HG03139 (cell line): ENCODE results near the gene DRICH1.
"Not testable (repeated sequence)": the region's sequence is repeated elsewhere in the genome, so short reads cannot be mapped to it uniquely, and the experiment has no call there.

Source experiments
- ATAC-seq: cut with Tn5 transposase; IDR thresholded peaks from one replicate; pipeline ENCODE4 v1.9.1; 2021; ENCODE audit not compliant: unreplicated experiment

DRICH1 gene

GRCh38 chr22:23651676-23652075 lies 19.6 kb upstream of the DRICH1 start:
- no peak for ATAC-seq

GRCh38 chr22:23649071-23649501 lies 17.0 kb upstream of the DRICH1 start:
- ATAC-seq: no peak

DNA sequence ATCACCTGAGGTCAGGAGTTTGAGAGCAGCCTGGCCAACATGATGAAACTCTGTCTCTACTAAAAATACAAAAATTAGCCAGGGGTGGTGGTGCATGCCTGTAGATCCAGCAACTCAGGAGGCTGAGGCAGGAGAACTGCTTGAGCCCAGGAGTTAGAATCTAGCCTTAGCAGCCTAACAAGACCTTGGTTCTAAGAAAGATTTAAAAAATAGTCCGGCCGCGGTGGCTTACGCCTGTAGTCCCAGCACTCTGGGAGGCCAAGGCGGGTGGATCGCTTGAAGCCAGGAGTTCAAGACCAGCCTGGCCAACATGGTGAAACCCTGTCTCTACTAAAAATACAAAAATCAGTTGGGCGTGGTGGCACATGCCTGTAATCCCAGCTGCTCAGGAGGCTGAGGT lies 14.4 kb upstream of the DRICH1 start:
- not testable (repeated sequence) for ATAC-seq

GRCh38 chr22:23640206-23640605 lies 8.1 kb upstream of the DRICH1 start:
- ATAC-seq: not testable (repeated sequence)

GRCh38 chr22:23639661-23640060 lies 7.5 kb upstream of the DRICH1 start:
- no peak for ATAC-seq

DNA sequence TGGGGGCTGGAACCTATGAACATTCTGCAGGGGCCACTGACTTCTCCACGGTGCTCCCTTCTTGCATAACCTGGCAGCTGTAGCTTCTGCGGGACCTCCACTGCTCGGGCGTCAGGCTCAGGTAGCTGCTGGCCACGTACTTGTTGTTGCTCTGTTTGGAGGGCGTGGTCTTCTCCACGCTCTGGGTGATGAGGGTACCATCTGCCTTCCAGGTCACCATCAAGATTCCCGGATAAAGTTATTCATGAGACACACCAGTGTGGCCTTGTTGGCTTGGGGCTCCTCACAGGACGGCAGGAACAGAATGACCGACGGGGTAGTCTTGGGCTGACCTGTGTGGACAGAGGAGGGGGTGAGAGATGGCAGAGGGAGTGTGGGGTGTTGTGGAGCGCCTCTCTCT lies 6.5 kb upstream of the DRICH1 start:
- no peak for ATAC-seq

DNA sequence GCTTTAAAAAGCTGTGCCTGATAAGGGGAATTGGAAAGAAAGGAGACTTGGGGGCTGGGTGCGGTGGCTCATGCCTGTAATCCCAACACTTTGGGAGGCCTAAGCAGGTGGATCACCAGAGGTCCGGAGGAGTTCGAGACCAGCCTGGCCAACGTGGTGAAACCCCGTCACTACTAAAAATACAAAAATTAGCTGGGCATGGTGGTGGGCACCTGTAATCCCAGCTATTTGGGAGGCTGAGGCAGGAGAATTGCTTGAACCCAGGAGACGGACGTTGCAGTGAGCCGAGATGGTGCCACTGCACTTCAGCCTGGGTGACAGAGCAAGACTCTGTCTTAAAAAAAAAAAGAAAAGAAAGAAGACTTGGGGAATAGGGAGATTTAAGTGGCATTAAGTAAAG lies 3.2 kb upstream of the DRICH1 start:
- ATAC-seq: not testable (repeated sequence)

- not testable (repeated sequence) for ATAC-seq
Measured at GRCh38 chr22:23628056-23628743, 3.9 kb downstream of the DRICH1 start.

GRCh38 chr22:23627401-23628055 lies 4.6 kb downstream of the DRICH1 start:
- ATAC-seq: not testable (repeated sequence)

DNA sequence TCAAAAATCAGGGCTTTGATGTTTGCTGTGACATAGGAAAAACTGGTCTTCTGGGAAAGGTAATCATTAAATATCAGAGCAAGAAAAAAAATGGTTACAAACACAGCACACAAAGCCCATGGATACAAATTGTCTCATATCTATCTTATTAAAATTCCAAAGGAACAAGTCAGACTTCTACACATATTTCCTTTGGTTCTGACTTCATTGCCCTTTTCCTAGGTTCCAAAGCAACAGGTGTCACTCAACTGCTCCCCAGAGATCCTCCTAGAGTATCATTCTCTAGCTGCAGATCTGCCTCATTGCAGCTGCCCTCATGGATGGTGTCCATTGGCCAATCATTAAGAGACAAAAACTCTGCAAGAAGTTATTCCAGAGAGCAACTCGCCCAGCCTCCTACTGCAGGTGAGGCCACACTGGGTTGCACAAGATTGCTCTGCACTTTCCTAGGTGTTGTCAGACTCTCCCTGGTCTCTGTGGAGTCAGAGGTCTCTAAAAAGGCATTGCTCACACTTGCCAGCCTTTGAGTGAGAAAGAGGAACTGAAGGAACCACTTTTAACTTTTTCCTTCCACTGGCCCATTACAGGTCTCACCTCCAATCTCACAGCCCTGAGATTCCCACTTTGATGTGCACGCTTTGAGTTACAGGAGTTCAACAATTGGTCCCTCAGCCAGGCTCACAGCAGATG lies 5.7 kb downstream of the DRICH1 start:
- no peak for ATAC-seq

GRCh38 chr22:23622634-23623033 lies 9.5 kb downstream of the DRICH1 start:
- no peak for ATAC-seq

DNA sequence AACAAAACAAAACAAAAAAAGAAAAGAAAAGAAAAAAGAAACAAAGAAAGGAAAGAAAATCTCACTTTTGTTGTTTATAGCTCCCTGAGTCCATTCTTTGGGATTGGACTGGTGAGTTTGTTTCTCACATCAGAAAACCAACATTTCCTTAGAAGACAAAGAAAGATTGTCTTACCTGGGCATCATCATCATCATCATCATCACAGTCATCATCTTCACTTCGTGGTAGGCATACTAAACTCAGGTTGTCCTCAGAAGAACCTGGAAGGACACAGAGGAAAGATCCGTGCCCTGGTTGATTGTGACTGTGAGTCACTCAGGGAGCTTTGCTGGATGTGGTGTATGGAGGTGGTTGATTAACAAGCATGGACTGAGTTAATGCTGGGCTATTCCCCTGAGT lies 10.2 kb downstream of the DRICH1 start:
- not testable (repeated sequence) for ATAC-seq

- no peak for ATAC-seq
Measured at GRCh38 chr22:23621082-23621780, 10.9 kb downstream of the DRICH1 start.

- ATAC-seq: no peak
Measured at GRCh38 chr22:23613193-23613972, 18.7 kb downstream of the DRICH1 start.

DNA sequence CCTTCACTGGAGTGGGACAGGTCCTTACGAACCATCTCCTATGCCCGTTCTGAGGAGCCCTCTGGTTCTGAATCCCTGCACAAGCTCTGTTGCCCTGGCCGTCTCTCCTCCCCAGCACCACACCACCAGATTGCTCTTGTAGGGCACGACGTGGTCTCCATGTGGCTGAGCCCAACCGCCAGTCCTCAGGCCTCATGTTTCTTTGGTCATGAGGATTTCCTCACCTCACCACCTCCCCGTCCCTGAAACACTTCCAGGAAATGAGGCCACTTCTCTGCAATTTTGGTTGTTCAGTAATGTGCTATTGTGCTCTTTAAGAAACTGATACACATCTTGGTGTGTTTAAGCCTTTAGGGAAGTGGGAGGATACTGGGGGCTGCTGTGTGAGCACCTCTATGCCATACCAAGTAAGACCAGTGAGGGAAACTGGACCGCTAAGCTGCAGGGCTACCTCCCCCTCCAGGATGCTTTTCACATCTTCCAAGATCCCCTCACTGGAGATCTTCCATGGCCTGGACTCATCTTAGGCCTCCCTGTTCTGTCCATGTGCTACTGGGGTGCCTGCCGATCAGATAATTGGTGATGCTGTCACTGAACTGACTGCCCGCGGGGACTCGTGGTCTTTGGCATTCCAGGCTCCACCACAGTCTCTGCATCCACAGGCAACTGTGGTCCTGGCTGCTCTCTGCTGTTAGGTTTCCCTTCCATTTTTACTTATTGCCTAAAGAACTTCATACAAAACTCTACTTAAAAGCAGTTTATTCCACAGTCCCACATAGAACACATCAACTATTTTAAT lies 21.9 kb downstream of the DRICH1 start:
- ATAC-seq: no peak

DNA sequence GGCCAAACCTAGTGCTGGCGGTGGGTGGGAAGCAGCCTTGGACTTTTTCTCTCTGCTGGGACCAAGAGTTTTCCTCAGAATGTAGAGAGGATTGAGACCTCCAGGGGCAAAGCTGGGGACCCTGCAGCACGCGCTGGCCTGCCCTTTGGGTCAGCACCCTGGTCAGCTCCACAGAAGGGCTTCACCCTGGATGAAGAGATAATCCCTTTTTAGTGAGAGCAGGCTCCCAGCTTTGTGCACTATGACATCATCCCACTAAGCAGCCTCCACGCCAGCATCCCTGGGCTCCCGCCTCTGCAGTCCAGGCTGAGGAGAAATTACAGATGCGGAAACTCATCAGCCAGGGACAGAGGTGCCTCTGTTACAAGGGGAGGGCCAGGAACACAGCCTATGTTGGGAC lies 23.5 kb downstream of the DRICH1 start:
- ATAC-seq: no peak

- ATAC-seq: no peak
Measured at GRCh38 chr22:23606204-23607131, 25.7 kb downstream of the DRICH1 start.

DNA sequence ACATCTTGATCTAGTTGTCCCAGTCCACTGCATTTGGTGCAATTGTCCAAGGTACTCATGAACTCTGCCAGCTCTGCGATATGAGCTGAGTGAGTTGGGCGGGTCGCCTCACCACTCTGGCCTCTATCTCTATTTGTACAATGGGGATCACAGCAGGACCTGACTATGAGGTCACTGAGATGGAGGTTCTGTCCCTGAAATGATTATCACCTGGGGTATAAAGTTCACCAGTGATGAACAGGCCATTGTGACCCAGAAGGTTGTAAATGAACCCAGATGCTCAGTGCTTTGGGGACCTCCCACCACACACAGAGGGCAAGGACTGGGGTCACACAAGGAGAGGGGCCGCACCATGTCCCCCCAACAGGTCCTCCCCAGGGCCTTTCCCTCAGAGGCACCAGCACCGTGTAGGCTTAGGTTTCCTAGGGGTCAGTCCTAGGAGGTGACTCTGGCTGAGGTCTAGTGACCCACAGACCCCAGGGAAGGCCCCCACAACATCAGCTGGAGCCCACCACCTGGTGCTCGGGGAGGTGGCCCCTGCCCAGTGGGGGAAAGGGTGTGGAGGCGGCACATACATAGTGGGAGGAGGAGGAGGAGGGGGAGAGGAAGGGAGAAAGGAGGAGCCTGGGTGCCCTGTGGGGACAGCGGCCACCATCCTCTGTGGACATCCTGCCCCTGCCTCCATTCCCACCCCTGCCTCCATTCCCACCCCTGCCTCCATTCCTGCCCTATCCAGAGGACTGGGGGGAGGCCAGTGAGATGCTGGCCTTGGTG lies 27.0 kb downstream of the DRICH1 start:
- ATAC-seq: no peak
